ENCODE measurements around the gene F11R. TPM values are rescaled to one million over a fixed set of nuclear protein-coding genes. Genes with fewer than 3 reads are reported as not detected.
A peak's percentile ranks its signal among the peaks of the same experiment; 100 is the strongest.
"Not testable (repeated sequence)": the region's sequence is repeated elsewhere in the genome, so short reads cannot be mapped to it uniquely, and the experiment has no call there.

The F11R gene
- total and polyA plus RNA-seq, 2 of the 13 experiments (the other 11 are each of a cell fraction or from before 2014, with no cell fraction given) = 95.8 to 105 TPM

GRCh38 chr1:161019111-161019660, 1.8 kb downstream of the F11R start:
- POLR2A ChIA-PET = interaction anchor here (1.5 kb wide), 1 partner anchor 26 kb away, joined by 4 read pairs; the partner anchor contains the start of gene USF1
- Histone ChIP-seq H3K79me2 (ENCODE audit: insufficient read depth, low read length) (peaks cover 38% of the 10 kb centered on the region), H3K9ac (ENCODE audit: insufficient read depth, low read depth, low read length) (peak overlapping the region; percentile 76; the same call in 1 of the 2 replicates), H3K4me2 (ENCODE audit: low read depth, low read length) (peak overlapping the region; percentile 77), H3K4me3 (replicated peaks in 1 of 3; ENCODE audit: insufficient read depth in 1 of 3, low read depth in 2 of 3, low read length in 3 of 3) (peak overlapping the region; percentile 64 to 87 (median 84); a peak in 5 of 6 replicates), H3K4me1 (ENCODE audit: insufficient read depth, low read length) (peaks cover 58% of the 10 kb centered on the region)
- H3K36me3 ChIP-seq (replicated peaks in 1 of 2; ENCODE audit: control insufficient read depth in 1 of 2, insufficient read depth in 2 of 2, low read length in 2 of 2); intact Hi-C loops (cut with micrococcal nuclease; ENCODE audit: unreplicated experiment); FAIRE-seq; H3K27me3 ChIP-seq (ENCODE audit: control insufficient read depth in 1 of 2, insufficient read depth in 2 of 2, low read length in 2 of 2); H2AFZ ChIP-seq (ENCODE audit: low read length); DNase-seq (ENCODE audit: low spot score); H3K9me3 ChIP-seq (ENCODE audit: low read length); CTCF ChIA-PET (ENCODE audit: low intra/inter-chr PET ratio, low total read pairs); H3K27ac ChIP-seq (ENCODE audit: extremely low read length, insufficient read depth, low read length); in situ Hi-C loops (cut with HindIII; ENCODE audit: extremely low pct_ligation_motif_present, low pct_unique_long_range_greater_than_20kb); ATAC-seq; BruUV-seq (replicated peaks); H4K20me1 ChIP-seq (ENCODE audit: insufficient read depth, low read length): not testable (repeated sequence)
- 94% methylated on average over 15 of the region's 15 CpGs for WGBS (ENCODE audit: low lambda C conversion rate)
- 0 out of 2 replicates have a peak, but pooled peaks have one; percentile 35 for TF ChIP-seq ZBTB38 (CRISPR knock-in tag; IDR thresholded peaks at IDR 0.05)

- DNase-seq (ENCODE audit: low spot score) = no peak
- H3K27ac ChIP-seq (ENCODE audit: extremely low read length, insufficient read depth, low read length) = no peak overlapping the region
- no peak for ATAC-seq
- WGBS (ENCODE audit: low lambda C conversion rate) = 94% methylated on average over 1 of the region's 1 CpG
- peaks cover 38% of the 10 kb centered on the region for H3K79me2 ChIP-seq (ENCODE audit: insufficient read depth, low read length)
- peak overlapping the region in 2 of 3 experiments; percentile 10 to 84; a peak in 1 of 6 replicates for H3K4me3 ChIP-seq (replicated peaks in 1 of 3; ENCODE audit: insufficient read depth in 1 of 3, low read depth in 2 of 3, low read length in 3 of 3)
- POLR2A ChIA-PET = interaction anchor here (1.5 kb wide), 1 partner anchor 27 kb away, joined by 4 read pairs; the partner anchor contains the start of gene USF1
- CTCF ChIA-PET (ENCODE audit: low intra/inter-chr PET ratio, low total read pairs) = no interaction called here
- intact Hi-C loops (cut with micrococcal nuclease; ENCODE audit: unreplicated experiment) (no loop called here), in situ Hi-C loops (cut with HindIII; ENCODE audit: extremely low pct_ligation_motif_present, low pct_unique_long_range_greater_than_20kb) (no loop called here)
- H4K20me1 ChIP-seq (ENCODE audit: insufficient read depth, low read length) = 0 out of 2 replicates have a peak, but pooled peaks cover 3% of the 10 kb centered on the region
- peak overlapping the region; percentile 47; the same call in 1 of the 2 replicates for H3K9ac ChIP-seq (ENCODE audit: insufficient read depth, low read depth, low read length)
- no peaks in the 10 kb centered on the region; a peak in 1 of 5 replicates for H3K27me3 ChIP-seq (ENCODE audit: control insufficient read depth in 1 of 2, insufficient read depth in 2 of 2, low read length in 2 of 2)
- BruUV-seq (replicated peaks) = no TSS peak
- FAIRE-seq = no peak
- H3K4me2 ChIP-seq (ENCODE audit: low read depth, low read length) = peak overlapping the region; percentile 66
- peaks cover 63% of the 10 kb centered on the region for H3K4me1 ChIP-seq (ENCODE audit: insufficient read depth, low read length)
- no peaks in the 10 kb centered on the region for H3K9me3 ChIP-seq (ENCODE audit: low read length)
- H2AFZ ChIP-seq (ENCODE audit: low read length) = no peak overlapping the region
- no peaks in the 10 kb centered on the region for H3K36me3 ChIP-seq (replicated peaks in 1 of 2; ENCODE audit: control insufficient read depth in 1 of 2, insufficient read depth in 2 of 2, low read length in 2 of 2)
- TF ChIP-seq ZNF609 (CRISPR knock-in tag; IDR thresholded peaks at IDR 0.05; ENCODE audit: borderline replicate concordance) = no peak
- TF ChIP-seq AGO1 (IDR thresholded peaks at IDR 0.05; ENCODE audit: low read depth, low read length, poor library complexity, severe bottlenecking) = no peak
- no peak for TF ChIP-seq ZNF644 (CRISPR knock-in tag; IDR thresholded peaks at IDR 0.05; ENCODE audit: low read depth)
- no peak for TF ChIP-seq XBP1 (CRISPR knock-in tag; IDR thresholded peaks at IDR 0.05)
- TF ChIP-seq ZNF296 (CRISPR knock-in tag; conservative IDR thresholded peaks at IDR 0.05) = no peak
- no peak for TF ChIP-seq ZFP90 (CRISPR knock-in tag; IDR thresholded peaks at IDR 0.05; ENCODE audit: borderline replicate concordance)
- no peak for TF ChIP-seq GMEB1 (CRISPR knock-in tag; IDR thresholded peaks at IDR 0.05; ENCODE audit: borderline replicate concordance)
- TF ChIP-seq ZNF350 (CRISPR knock-in tag; IDR thresholded peaks at IDR 0.05; ENCODE audit: borderline replicate concordance, low read depth) = no peak
- no peak for TF ChIP-seq GZF1 (CRISPR knock-in tag; IDR thresholded peaks at IDR 0.05)
- TF ChIP-seq SMAD9 (CRISPR knock-in tag; IDR thresholded peaks at IDR 0.05) = no peak
Measured at GRCh38 chr1:161018631-161018930, 2.4 kb downstream of the F11R start.

All from HepG2 (cell line).